ENCODE data around the gene RBM44.
"Not testable (repeated sequence)": the region's sequence is repeated elsewhere in the genome, so short reads cannot be mapped to it uniquely, and the experiment has no call there.

Gene RBM44

DNA sequence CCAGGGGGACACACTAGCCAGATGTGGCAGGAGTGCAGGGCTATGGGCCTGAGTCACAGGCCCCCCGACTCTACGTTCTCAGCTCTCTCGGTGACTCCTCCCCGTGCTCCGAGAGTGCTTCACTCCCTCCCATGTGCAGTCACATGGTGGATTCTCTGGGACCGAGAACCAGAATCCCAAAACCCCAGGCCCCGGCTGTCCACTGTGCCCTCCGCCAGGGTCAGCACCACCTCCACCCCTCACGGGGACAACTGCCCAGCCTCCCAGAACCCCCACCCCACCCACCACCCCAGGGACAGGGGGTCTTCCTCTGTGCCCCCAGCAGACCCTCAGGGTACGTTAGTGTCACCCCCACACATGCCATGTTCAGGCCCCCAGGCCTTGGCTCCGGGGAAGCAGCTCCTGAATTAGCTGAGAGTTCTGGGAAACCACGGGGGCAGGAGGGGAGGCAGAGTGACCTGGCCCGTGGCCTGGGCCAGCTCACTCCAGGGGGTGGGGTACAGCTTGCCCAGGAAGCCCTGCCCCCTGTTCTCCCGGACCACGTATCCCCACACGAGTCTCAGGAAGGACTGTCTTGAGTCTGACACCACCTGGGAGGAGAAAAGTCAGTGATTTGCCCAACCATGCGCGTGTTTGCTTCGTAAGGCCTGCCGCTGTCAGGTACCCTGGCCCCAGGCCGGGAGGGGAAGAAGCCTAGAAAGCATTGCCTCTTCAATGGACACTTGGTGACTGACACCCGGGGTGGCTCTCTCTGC is 65.3 kb downstream of the RBM44 start:
- Histone ChIP-seq H3K9me3 (ENCODE audit: control insufficient read depth, insufficient read depth, low read length) (no peaks in the 10 kb centered on the region), H3K27me3 (ENCODE audit: control insufficient read depth, insufficient read depth, low read length) (peaks cover 12% of the 10 kb centered on the region), H3K4me3 (ENCODE audit: low read length) (no peak overlapping the region), H3K27ac (ENCODE audit: low read length) (no peak overlapping the region), H3K36me3 (ENCODE audit: control insufficient read depth, insufficient read depth, low read length) (no peaks in the 10 kb centered on the region), H3K4me1 (ENCODE audit: control insufficient read depth, insufficient read depth, low read length) (peaks cover 5% of the 10 kb centered on the region; the same call in 1 of the 2 replicates)
- no CpG with 5 or more reads among the region's 22 CpGs for WGBS (ENCODE audit: insufficient coverage, insufficient read length)
- DNase-seq (ENCODE audit: low read depth, low spot score), result no peak

DNA sequence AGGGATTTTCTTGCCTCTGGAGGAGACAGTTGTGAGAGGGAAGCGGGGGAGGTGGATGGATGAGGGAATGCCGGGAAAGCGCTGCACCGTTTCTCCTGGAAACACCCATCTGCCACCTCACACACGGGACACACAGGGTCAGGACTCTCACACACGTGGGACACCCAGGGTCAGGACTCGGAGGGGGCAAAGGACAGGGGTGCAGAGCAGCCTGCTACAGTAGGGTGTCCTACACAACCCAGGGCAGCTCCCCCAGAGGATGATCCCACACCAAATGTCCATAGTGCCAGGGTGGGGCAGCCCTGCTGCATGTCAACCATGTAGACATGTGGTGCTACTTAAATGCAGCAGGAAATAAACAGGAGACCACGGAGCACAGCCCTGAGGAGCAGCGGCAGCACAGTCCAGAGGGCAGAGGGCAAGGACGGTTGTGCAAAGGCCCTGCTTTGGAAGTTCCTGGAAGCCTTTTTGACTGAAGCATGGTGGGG is 65.9 kb downstream of the RBM44 start:
- DNase-seq (ENCODE audit: low read depth, low spot score), result no peak
- H3K4me1 ChIP-seq (ENCODE audit: control insufficient read depth, insufficient read depth, low read length), result 0 out of 2 replicates have a peak, but pooled peaks cover 3% of the 10 kb centered on the region
- WGBS (ENCODE audit: insufficient coverage, insufficient read length), result no CpG with 5 or more reads among the region's 10 CpGs
- peaks cover 9% of the 10 kb centered on the region; the same call in 1 of the 2 replicates for H3K27me3 ChIP-seq (ENCODE audit: control insufficient read depth, insufficient read depth, low read length)
- no peak overlapping the region for H3K27ac ChIP-seq (ENCODE audit: low read length)
- H3K4me3 ChIP-seq (ENCODE audit: low read length), result no peak overlapping the region
- H3K36me3 ChIP-seq (ENCODE audit: control insufficient read depth, insufficient read depth, low read length), result no peaks in the 10 kb centered on the region
- no peaks in the 10 kb centered on the region for H3K9me3 ChIP-seq (ENCODE audit: control insufficient read depth, insufficient read depth, low read length)

DNA sequence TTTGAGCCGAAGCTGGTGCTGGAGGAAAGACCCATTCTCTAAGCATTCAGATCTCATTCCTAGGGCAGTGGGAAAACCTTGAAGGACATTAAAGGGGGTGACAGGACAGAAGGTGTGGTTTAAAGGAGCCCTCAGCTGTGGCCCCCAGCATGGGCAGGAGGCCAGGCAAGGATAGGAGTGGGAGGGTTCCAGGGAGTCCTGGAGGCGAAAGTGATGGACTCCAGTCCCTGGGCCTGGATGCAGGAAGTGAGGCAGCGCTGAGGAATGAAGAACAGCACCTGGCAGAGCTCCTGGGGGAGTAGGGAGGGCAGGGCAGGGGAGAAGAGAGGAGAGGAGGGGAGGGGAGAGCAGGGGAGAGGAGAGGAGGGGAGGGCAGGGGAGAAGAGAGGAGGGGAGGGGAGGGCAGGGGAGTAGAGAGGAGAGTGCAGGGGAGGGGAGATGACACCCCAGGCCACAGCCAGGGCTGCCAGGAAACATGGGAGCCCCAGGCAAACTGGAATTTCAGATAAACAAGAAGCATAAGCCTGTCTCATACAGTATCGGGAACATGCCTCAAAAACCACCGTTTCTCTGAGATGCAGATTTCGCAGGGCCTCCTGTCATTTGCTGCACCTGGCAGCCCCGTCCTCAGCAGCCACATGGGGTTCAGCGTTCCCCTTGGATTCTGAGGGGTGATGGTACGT is 66.5 kb downstream of the RBM44 start:
- Histone ChIP-seq H3K27ac (ENCODE audit: low read length) (no peak overlapping the region), H3K9me3 (ENCODE audit: control insufficient read depth, insufficient read depth, low read length) (no peaks in the 10 kb centered on the region), H3K36me3 (ENCODE audit: control insufficient read depth, insufficient read depth, low read length) (no peaks in the 10 kb centered on the region), H3K4me3 (ENCODE audit: low read length) (no peak overlapping the region), H3K4me1 (ENCODE audit: control insufficient read depth, insufficient read depth, low read length) (0 out of 2 replicates have a peak, but pooled peaks cover 3% of the 10 kb centered on the region), H3K27me3 (ENCODE audit: control insufficient read depth, insufficient read depth, low read length) (peaks cover 5% of the 10 kb centered on the region; the same call in 1 of the 2 replicates)
- DNase-seq (ENCODE audit: low read depth, low spot score), result no peak
- whole genome bisulfite sequencing (ENCODE audit: insufficient coverage, insufficient read length), result no CpG with 5 or more reads among the region's 9 CpGs

DNA sequence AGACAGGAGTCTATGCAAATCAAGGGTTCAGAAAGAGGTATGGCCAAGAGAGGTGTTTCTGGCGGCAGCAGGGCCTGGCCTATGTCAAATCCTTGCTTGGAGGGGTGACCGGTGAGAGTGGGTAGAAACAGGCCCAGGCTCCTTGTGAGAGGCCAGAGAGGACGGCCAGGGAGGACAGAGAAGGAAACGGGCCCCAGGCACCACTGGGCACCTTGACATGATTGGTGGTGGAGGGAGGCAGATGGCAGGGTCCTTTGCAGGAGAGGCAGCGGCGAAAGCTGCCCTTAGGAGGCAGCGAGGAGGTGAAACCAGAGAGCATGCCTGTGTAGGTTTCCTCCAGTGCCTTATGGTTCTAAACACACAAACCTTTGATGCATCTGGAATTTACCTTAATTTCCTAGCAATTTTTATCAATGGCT is 67.1 kb downstream of the RBM44 start:
- Histone ChIP-seq H3K9me3 (ENCODE audit: control insufficient read depth, insufficient read depth, low read length) (no peaks in the 10 kb centered on the region), H3K27ac (ENCODE audit: low read length) (no peak overlapping the region), H3K36me3 (ENCODE audit: control insufficient read depth, insufficient read depth, low read length) (no peaks in the 10 kb centered on the region), H3K4me1 (ENCODE audit: control insufficient read depth, insufficient read depth, low read length) (0 out of 2 replicates have a peak, but pooled peaks cover 3% of the 10 kb centered on the region), H3K27me3 (ENCODE audit: control insufficient read depth, insufficient read depth, low read length) (no peaks in the 10 kb centered on the region; the same call in 1 of the 2 replicates), H3K4me3 (ENCODE audit: low read length) (no peak overlapping the region)
- WGBS (ENCODE audit: insufficient coverage, insufficient read length), result no CpG with 5 or more reads among the region's 7 CpGs
- DNase-seq (ENCODE audit: low read depth, low spot score), result no peak

DNA sequence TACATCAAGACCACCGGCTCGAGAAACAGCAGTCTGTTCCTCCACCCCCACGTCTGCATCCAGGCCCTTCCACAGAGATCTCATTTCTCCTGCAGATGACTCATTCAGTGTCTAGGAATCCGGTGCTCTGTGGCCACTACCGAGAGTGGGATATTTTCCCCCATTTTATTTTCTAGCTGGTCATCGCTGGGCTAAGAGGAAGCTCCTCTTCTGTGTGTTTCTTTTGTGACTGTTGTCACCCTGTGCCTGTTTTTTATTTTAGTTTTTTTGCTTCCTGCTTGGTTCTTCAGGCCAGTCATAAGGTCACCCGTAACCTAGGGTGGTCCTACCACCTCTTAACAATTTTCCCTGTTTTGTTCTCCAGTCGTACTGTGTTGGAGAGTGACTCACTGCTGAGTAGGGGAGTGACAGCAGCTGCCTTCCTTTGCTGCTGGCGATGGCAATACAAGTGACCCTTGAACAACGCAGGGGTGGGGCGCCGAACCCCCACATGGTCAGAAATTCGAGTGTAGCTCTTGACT is 67.6 kb downstream of the RBM44 start:
- no CpG with 5 or more reads among the region's 13 CpGs for WGBS (ENCODE audit: insufficient coverage, insufficient read length)
- H3K4me1 ChIP-seq (ENCODE audit: control insufficient read depth, insufficient read depth, low read length), result 0 out of 2 replicates have a peak, but pooled peaks cover 3% of the 10 kb centered on the region

DNA sequence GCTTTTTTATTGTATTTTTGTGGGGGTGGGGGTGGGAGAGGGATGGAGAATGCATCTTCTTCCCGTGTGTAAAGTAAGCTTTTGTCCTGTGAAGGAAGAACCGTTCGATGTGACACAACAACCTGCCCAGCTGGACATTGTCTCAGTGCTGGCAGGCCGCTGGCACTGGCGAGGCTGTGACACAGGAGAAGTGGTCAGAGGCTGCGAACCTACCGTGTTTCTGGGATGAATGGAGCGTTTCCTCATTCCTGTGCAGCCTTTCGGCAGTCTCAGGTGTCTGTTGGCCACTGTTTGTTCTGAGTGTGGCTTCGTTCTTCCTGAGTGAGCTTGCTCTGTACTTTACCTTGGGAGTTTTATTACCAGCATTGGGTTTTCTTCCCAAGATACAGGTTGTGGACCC is 68.9 kb downstream of the RBM44 start:
- H3K4me3 ChIP-seq (ENCODE audit: low read length), result no peak overlapping the region

More for the DNA sequence above, 67.6 kb downstream of the RBM44 start:
- DNase-seq (ENCODE audit: low read depth, low spot score), result no peak
- Histone ChIP-seq H3K36me3 (ENCODE audit: control insufficient read depth, insufficient read depth, low read length) (no peaks in the 10 kb centered on the region; the same call in 1 of the 2 replicates), H3K27ac (ENCODE audit: low read length) (no peak overlapping the region), H3K27me3 (ENCODE audit: control insufficient read depth, insufficient read depth, low read length) (no peaks in the 10 kb centered on the region), H3K9me3 (ENCODE audit: control insufficient read depth, insufficient read depth, low read length) (no peaks in the 10 kb centered on the region), H3K4me3 (ENCODE audit: low read length) (no peak overlapping the region)

DNA sequence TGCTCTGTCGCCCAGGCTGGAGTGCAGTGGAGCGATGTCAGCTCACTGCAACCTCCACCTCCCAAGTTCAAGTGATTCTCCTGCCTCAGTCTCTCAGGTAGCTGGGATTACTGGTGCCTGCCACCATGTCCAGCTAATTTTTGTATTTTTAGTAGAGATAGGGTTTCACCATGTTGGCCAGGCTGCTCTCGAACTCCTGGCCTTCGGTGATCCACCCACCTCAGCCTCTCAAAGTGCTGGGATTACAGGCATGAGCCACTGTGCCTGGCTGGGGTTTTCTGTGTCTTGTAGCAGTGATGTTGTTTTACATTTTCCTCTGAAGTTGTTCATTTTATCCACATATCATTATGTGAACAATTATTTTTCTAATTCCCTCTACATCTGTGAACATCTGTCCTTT is 69.5 kb downstream of the RBM44 start:
- not testable (repeated sequence) for DNase-seq (ENCODE audit: low read depth, low spot score)

More for the DNA sequence above, 68.9 kb downstream of the RBM44 start:
- WGBS (ENCODE audit: insufficient coverage, insufficient read length), result no CpG with 5 or more reads among the region's 10 CpGs
- H3K27me3 ChIP-seq (ENCODE audit: control insufficient read depth, insufficient read depth, low read length), result no peaks in the 10 kb centered on the region
- no peak for DNase-seq (ENCODE audit: low read depth, low spot score)
- H3K9me3 ChIP-seq (ENCODE audit: control insufficient read depth, insufficient read depth, low read length), result no peaks in the 10 kb centered on the region
- no peak overlapping the region for H3K27ac ChIP-seq (ENCODE audit: low read length)
- no peaks in the 10 kb centered on the region; the same call in 1 of the 2 replicates for H3K36me3 ChIP-seq (ENCODE audit: control insufficient read depth, insufficient read depth, low read length)
- H3K4me1 ChIP-seq (ENCODE audit: control insufficient read depth, insufficient read depth, low read length), result 0 out of 2 replicates have a peak, but pooled peaks cover 3% of the 10 kb centered on the region

DNA sequence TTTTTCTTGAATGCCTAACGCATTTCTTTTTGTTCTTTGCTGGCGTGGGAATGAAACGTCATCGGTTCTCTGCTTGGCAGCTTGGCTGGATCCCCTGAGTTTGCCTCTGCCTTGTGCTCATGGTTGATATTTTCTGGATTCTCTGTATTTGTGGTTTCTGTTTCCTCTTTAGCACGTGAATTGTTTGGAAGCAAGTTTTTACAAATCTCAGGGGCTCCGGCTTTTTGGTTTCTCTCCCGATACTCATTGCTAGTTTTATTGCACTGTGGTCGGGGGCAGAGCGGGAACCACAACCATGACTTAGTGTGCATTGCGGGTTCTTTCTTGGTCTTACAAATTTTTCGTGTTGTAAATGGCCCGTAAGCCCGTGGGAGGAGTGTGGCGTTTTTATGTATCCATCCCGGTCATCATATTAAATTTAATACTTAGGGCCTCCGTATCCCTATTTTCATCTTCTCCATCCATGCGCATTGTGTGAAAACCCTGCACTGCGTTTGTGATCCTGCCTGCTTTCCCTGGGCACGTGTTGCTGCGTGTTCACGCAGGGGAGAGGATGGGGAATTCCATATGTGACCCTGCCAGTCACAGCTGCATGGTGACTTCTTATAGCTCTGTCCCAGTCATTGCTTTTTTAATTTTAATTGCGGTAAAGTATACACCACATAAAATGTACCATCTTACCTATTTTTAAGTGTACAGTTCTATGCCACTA is 70.2 kb downstream of the RBM44 start:
- no peaks in the 10 kb centered on the region for H3K9me3 ChIP-seq (ENCODE audit: control insufficient read depth, insufficient read depth, low read length)
- H3K27me3 ChIP-seq (ENCODE audit: control insufficient read depth, insufficient read depth, low read length), result no peaks in the 10 kb centered on the region
- no peaks in the 10 kb centered on the region; the same call in 1 of the 2 replicates for H3K36me3 ChIP-seq (ENCODE audit: control insufficient read depth, insufficient read depth, low read length)
- H3K27ac ChIP-seq (ENCODE audit: low read length), result no peak overlapping the region
- DNase-seq (ENCODE audit: low read depth, low spot score), result no peak
- H3K4me1 ChIP-seq (ENCODE audit: control insufficient read depth, insufficient read depth, low read length), result 0 out of 2 replicates have a peak, but pooled peaks cover 3% of the 10 kb centered on the region
- H3K4me3 ChIP-seq (ENCODE audit: low read length), result no peak overlapping the region
- WGBS (ENCODE audit: insufficient coverage, insufficient read length), result no CpG with 5 or more reads among the region's 22 CpGs

More for the DNA sequence above, 69.5 kb downstream of the RBM44 start:
- not testable (repeated sequence) for H3K36me3 ChIP-seq (ENCODE audit: control insufficient read depth, insufficient read depth, low read length); H3K27me3 ChIP-seq (ENCODE audit: control insufficient read depth, insufficient read depth, low read length); H3K4me3 ChIP-seq (ENCODE audit: low read length); H3K4me1 ChIP-seq (ENCODE audit: control insufficient read depth, insufficient read depth, low read length); H3K27ac ChIP-seq (ENCODE audit: low read length); H3K9me3 ChIP-seq (ENCODE audit: control insufficient read depth, insufficient read depth, low read length)
- no CpG with 5 or more reads among the region's 4 CpGs for WGBS (ENCODE audit: insufficient coverage, insufficient read length)

DNA sequence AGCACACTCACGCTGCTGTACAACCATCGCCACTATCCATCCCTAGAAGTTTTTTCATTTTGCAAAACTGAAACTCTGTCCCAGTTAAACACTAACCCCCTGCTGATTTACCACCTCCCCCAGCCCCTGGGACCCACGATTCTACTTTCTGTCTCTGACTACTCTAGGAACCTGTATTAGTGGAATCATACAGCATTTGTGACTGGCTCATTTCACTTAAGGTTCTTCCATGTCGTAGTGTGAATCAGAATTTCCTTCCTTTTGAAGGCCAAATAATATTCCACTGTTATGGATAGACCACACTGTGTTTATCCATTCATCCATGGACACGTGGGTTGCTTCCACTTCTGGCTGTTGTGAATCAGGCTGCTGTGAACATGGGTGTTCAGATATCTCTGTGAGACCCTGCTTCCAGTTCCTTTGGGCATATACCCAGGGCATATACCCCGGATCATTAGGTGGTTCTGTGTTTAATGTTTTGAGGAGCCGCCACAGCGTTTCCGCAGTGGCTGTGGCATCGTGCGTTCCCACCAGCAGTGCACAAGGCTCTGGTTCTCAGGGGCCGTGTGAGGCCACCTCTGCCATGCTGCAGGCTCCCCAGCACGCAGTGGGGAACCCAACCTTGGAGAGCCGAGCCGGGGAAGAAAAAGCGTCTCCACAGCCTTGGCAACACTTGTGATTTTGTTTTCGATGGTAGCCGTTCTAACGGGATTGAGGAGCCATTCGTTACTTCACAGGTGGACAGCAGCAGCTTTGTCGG is 70.9 kb downstream of the RBM44 start:
- H3K27ac ChIP-seq (ENCODE audit: low read length), result no peak overlapping the region
- H3K27me3 ChIP-seq (ENCODE audit: control insufficient read depth, insufficient read depth, low read length), result no peaks in the 10 kb centered on the region
- 0 out of 2 replicates have a peak, but pooled peaks cover under 1% of the 10 kb centered on the region for H3K4me1 ChIP-seq (ENCODE audit: control insufficient read depth, insufficient read depth, low read length)
- H3K4me3 ChIP-seq (ENCODE audit: low read length), result no peak overlapping the region
- no peak for DNase-seq (ENCODE audit: low read depth, low spot score)
- no peaks in the 10 kb centered on the region for H3K9me3 ChIP-seq (ENCODE audit: control insufficient read depth, insufficient read depth, low read length)
- no peaks in the 10 kb centered on the region; the same call in 1 of the 2 replicates for H3K36me3 ChIP-seq (ENCODE audit: control insufficient read depth, insufficient read depth, low read length)
- WGBS (ENCODE audit: insufficient coverage, insufficient read length), result no CpG with 5 or more reads among the region's 21 CpGs

Measured in iPS DF 6.9 (cell line).